Esophagus muscularis mucosa (tissue), 4 donors: ENCODE measurements around the gene ABHD5.

Source experiments
- EP300 ChIP-seq: sonication (generic); formaldehyde crosslinking; IDR thresholded peaks from one replicate; pipeline ENCODE4 v1.6.1; 2017; ENCODE audit warnings: antibody characterized with exemption
- POLR2A ChIP-seq: fragments of 450-650 bp; IDR thresholded peaks from one replicate; pipeline ENCODE4 v1.6.1; 2017; ENCODE audit warnings: antibody characterized with exemption, moderate library complexity, mild to moderate bottlenecking, low read depth
- POLR2AphosphoS5 ChIP-seq, 2 donors: sonication (generic); formaldehyde crosslinking; IDR thresholded peaks; one replicate each; pipeline ENCODE4 v1.6.1; 2017; ENCODE audit warnings: antibody characterized with exemption in 2 of 2
- TF ChIP-seq, protein P1 (sequence below), 3 experiments: fragments of 200-600 bp in 2 of 3; fragments of 450-650 bp in 1 of 3; sonication (generic) in 2 of 3; IDR thresholded peaks; one replicate each; pipeline ENCODE4 v1.5.1; 2017 to 2019; ENCODE audit warnings: antibody characterized with exemption in 3 of 3, mild to moderate bottlenecking in 2 of 3, moderate library complexity in 1 of 3

DNA sequence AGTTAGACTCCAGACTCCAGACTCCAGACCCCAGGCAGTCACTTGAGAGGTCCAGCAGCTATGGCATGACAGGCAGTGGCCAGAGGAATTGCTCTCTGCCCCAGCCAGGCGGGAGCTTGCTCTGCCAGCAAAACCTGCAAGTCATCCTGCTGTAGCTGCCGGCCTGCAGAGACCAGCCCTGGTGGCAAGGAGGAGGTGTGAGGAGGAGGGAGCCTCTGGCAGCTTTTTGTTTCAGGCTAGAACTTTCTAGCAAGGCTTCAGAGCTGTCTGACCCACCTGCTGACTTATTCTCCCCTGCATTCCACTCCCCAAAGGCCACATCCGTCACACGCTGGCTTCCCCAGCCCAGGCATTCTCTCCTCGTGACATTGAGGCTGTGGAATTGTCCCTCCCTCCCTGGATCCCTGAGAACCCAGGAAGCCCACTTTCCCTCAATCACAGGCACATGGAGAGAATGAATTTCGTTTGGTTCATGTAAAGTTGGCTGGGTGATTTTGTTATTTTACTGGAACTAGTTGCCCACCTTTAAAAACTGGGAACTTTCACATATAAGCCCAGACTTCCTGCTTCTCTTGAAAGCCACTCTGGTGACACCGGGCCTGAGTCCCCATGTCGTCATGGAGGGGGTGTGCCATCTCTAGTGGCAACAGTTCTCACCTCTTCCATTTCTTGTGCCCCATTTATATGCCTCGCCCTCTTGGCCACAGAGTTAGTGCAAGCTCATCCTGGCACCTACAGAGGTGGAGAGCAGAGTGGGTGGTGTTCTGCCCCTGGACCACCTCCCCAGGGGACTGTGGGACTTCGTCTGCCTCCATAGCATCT lies 82.7 kb downstream of the ABHD5 start:
- TF ChIP-seq, protein P1, sequence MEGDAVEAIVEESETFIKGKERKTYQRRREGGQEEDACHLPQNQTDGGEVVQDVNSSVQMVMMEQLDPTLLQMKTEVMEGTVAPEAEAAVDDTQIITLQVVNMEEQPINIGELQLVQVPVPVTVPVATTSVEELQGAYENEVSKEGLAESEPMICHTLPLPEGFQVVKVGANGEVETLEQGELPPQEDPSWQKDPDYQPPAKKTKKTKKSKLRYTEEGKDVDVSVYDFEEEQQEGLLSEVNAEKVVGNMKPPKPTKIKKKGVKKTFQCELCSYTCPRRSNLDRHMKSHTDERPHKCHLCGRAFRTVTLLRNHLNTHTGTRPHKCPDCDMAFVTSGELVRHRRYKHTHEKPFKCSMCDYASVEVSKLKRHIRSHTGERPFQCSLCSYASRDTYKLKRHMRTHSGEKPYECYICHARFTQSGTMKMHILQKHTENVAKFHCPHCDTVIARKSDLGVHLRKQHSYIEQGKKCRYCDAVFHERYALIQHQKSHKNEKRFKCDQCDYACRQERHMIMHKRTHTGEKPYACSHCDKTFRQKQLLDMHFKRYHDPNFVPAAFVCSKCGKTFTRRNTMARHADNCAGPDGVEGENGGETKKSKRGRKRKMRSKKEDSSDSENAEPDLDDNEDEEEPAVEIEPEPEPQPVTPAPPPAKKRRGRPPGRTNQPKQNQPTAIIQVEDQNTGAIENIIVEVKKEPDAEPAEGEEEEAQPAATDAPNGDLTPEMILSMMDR (IDR thresholded peaks at IDR 0.05) = no peak
- TF ChIP-seq POLR2AphosphoS5 (IDR thresholded peaks at IDR 0.05) (peak in 1 of 2 donors; percentile 17), POLR2A (no peak), EP300 (no peak)
